H9 (cell line): ENCODE data around the gene PRKCZ. TPM values are rescaled to one million over a fixed set of nuclear protein-coding genes. Genes with fewer than 3 reads are reported as not detected.

Experiments
- DNase-seq: peaks from one replicate; pipeline ENCODE4 v3.0.0-alpha.2; 2017
- H2AFZ ChIP-seq: one replicate; pipeline ENCODE4 v1.6.1; 2013; ENCODE audit warnings: mild to moderate bottlenecking, low read length, control low read depth, moderate library complexity
- H2AK5ac ChIP-seq: 2 replicates; pipeline ENCODE4 v1.6.1; 2013; ENCODE audit warnings: low read length, control low read depth, mixed read lengths; ENCODE audit not compliant: insufficient read length
- H2BK120ac ChIP-seq: one replicate; pipeline ENCODE4 v1.6.1; 2013; ENCODE audit warnings: low read depth, mild to moderate bottlenecking, low read length, control low read depth, inconsistent platforms; ENCODE audit not compliant: poor library complexity, severe bottlenecking
- H2BK12ac ChIP-seq: 2 replicates; pipeline ENCODE4 v1.6.1; 2013; ENCODE audit warnings: low read length, control low read depth, mixed read lengths, low read depth; ENCODE audit not compliant: insufficient read length
- H2BK15ac ChIP-seq: 2 replicates; pipeline ENCODE4 v1.6.1; 2013; ENCODE audit warnings: low read depth, low read length, control low read depth
- H2BK20ac ChIP-seq: one replicate; pipeline ENCODE4 v1.6.1; 2013; ENCODE audit warnings: low read depth, mild to moderate bottlenecking, low read length, control low read depth, inconsistent platforms; ENCODE audit not compliant: poor library complexity, severe bottlenecking
- H2BK5ac ChIP-seq: 2 replicates; pipeline ENCODE4 v1.6.1; 2013; ENCODE audit warnings: low read length, control low read depth, mixed read lengths; ENCODE audit not compliant: insufficient read length
- H3K14ac ChIP-seq: 2 replicates; pipeline ENCODE4 v1.6.1; 2013; ENCODE audit warnings: low read length, control low read depth; ENCODE audit not compliant: insufficient read depth
- H3K18ac ChIP-seq: 2 replicates; pipeline ENCODE4 v1.6.1; 2013; ENCODE audit warnings: low read depth, mild to moderate bottlenecking, mixed read lengths, low read length, control low read depth; ENCODE audit not compliant: insufficient read length
- H3K23ac ChIP-seq: 2 replicates; pipeline ENCODE4 v1.6.1; 2013; ENCODE audit warnings: low read length, control low read depth, mixed read lengths, low read depth; ENCODE audit not compliant: insufficient read length
- H3K23me2 ChIP-seq: 2 replicates; pipeline ENCODE4 v1.6.1; 2013; ENCODE audit warnings: low read depth, mild to moderate bottlenecking, mixed read lengths, low read length, control low read depth; ENCODE audit not compliant: insufficient read length, poor library complexity, severe bottlenecking
- H3K27ac ChIP-seq: 2 replicates; pipeline ENCODE4 v1.5.1; 2013; ENCODE audit warnings: low read length, control low read depth, mixed read lengths, low read depth; ENCODE audit not compliant: insufficient read length
- H3K27me3 ChIP-seq: 2 replicates; pipeline ENCODE4 v1.6.1; 2013; ENCODE audit warnings: low read length, control low read depth, inconsistent platforms; ENCODE audit not compliant: insufficient read depth
- H3K4ac ChIP-seq: 2 replicates; pipeline ENCODE4 v1.6.1; 2013; ENCODE audit warnings: low read depth, mild to moderate bottlenecking, control low read depth, inconsistent platforms, low read length, moderate library complexity
- H3K4me1 ChIP-seq: 2 replicates; pipeline ENCODE4 v1.6.1; 2013; ENCODE audit warnings: low read length, control low read depth, inconsistent platforms; ENCODE audit not compliant: insufficient read depth
- H3K4me2 ChIP-seq: 2 replicates; pipeline ENCODE4 v1.6.1; 2013; ENCODE audit warnings: low read length, control low read depth, mixed read lengths; ENCODE audit not compliant: insufficient read length, insufficient read depth
- H3K56ac ChIP-seq: 2 replicates; pipeline ENCODE4 v1.6.1; 2013; ENCODE audit warnings: low read depth, mild to moderate bottlenecking, mixed read lengths, low read length, control low read depth; ENCODE audit not compliant: insufficient read length
- H3K79me1 ChIP-seq: 2 replicates; pipeline ENCODE4 v1.6.1; 2013; ENCODE audit warnings: low read depth, mild to moderate bottlenecking, moderate library complexity, low read length, control low read depth, inconsistent platforms; ENCODE audit not compliant: insufficient read depth, poor library complexity, severe bottlenecking
- H3K79me2 ChIP-seq: 2 replicates; pipeline ENCODE4 v1.6.1; 2013; ENCODE audit warnings: low read length, control low read depth, inconsistent platforms; ENCODE audit not compliant: insufficient read depth
- H3K9ac ChIP-seq: 2 replicates; pipeline ENCODE4 v1.6.1; 2013; ENCODE audit warnings: low read length, control low read depth, mixed read lengths; ENCODE audit not compliant: insufficient read length; ENCODE audit errors: extremely low read depth
- H3K9me3 ChIP-seq: one replicate; pipeline ENCODE4 v1.6.1; 2013; ENCODE audit warnings: low read depth, low read length, inconsistent platforms; ENCODE audit not compliant: control insufficient read depth
- H3T11ph ChIP-seq: one replicate; pipeline ENCODE4 v1.6.1; 2013; ENCODE audit warnings: mild to moderate bottlenecking, low read length, control low read depth, inconsistent platforms
- H4K20me1 ChIP-seq: one replicate; pipeline ENCODE4 v1.6.1; 2013; ENCODE audit not compliant: control insufficient read depth, insufficient read length, insufficient read depth
- H4K5ac ChIP-seq: 2 replicates; pipeline ENCODE4 v1.6.1; 2013; ENCODE audit warnings: low read depth, mild to moderate bottlenecking, mixed read lengths, low read length, control low read depth; ENCODE audit not compliant: insufficient read length
- H4K8ac ChIP-seq: replicated peaks from 2 replicates; pipeline ENCODE4 v1.6.1; 2013; ENCODE audit warnings: low read length, control low read depth, mixed read lengths, low read depth; ENCODE audit not compliant: insufficient read length
- H4K91ac ChIP-seq: 2 replicates; pipeline ENCODE4 v1.6.1; 2013; ENCODE audit warnings: low read depth, mild to moderate bottlenecking, moderate library complexity, mixed read lengths, low read length, control low read depth; ENCODE audit not compliant: insufficient read length
- H3K27ac Mint-ChIP-seq, 3 experiments: 2 replicates in 2 of 3; 3 replicates in 1 of 3; pipeline ENCODE4 v1.8.0; 2020 to 2021; ENCODE audit warnings: mixed read lengths in 3 of 3, mild to moderate bottlenecking in 1 of 3, moderate library complexity in 1 of 3
- H3K27me3 Mint-ChIP-seq: 2 replicates; pipeline ENCODE4 v1.8.0; 2021; ENCODE audit warnings: low read depth, mild to moderate bottlenecking, moderate library complexity, mixed read lengths
- H3K36me3 Mint-ChIP-seq, 3 experiments: 2 replicates in 2 of 3; 3 replicates in 1 of 3; pipeline ENCODE4 v1.8.0; 2020 to 2021; ENCODE audit warnings: low read depth in 3 of 3, mixed read lengths in 3 of 3; ENCODE audit not compliant: insufficient read depth in 1 of 3
- H3K4me1 Mint-ChIP-seq, 2 experiments: 2 replicates each; pipeline ENCODE4 v1.8.0; 2020; ENCODE audit warnings: mixed read lengths in 2 of 2
- H3K4me3 Mint-ChIP-seq, 2 experiments: 2 replicates in 1 of 2; 3 replicates in 1 of 2; pipeline ENCODE4 v1.8.0; 2020 to 2021; ENCODE audit warnings: mild to moderate bottlenecking in 2 of 2, mixed read lengths in 2 of 2, moderate library complexity in 1 of 2
- H3K9me3 Mint-ChIP-seq, 2 experiments: 2 replicates in 1 of 2; 3 replicates in 1 of 2; pipeline ENCODE4 v1.8.0; 2020; ENCODE audit warnings: mild to moderate bottlenecking in 2 of 2, mixed read lengths in 2 of 2, moderate library complexity in 1 of 2
- WGBS: extraction: QIAGEN DNeasy Blood & Tissue Kit; methylation state at CpG from one replicate; pipeline ENCODE4 v1.1.7; 2013; ENCODE audit warnings: missing lambda C conversion rate, low lambda C conversion rate, mixed read lengths; ENCODE audit not compliant: insufficient read length; ENCODE audit errors: extremely low coverage; 5-methylcytosine and 5-hydroxymethylcytosine counted together
- total RNA-seq: library from RNA; stranded (reverse); gene quantifications from 2 replicates; pipeline ENCODE4 v1.2.1, GENCODE V29; 2021
- TF ChIP-seq, protein P1 (sequence below): fragments of 200-600 bp; sonication (generic); conservative IDR thresholded peaks from 3 replicates; pipeline ENCODE4 v1.8.0; 2021; ENCODE audit warnings: antibody characterized with exemption, mild to moderate bottlenecking

PRKCZ gene
- total RNA-seq, 1 experiment from 2014 or later = 48.4 TPM

DNA sequence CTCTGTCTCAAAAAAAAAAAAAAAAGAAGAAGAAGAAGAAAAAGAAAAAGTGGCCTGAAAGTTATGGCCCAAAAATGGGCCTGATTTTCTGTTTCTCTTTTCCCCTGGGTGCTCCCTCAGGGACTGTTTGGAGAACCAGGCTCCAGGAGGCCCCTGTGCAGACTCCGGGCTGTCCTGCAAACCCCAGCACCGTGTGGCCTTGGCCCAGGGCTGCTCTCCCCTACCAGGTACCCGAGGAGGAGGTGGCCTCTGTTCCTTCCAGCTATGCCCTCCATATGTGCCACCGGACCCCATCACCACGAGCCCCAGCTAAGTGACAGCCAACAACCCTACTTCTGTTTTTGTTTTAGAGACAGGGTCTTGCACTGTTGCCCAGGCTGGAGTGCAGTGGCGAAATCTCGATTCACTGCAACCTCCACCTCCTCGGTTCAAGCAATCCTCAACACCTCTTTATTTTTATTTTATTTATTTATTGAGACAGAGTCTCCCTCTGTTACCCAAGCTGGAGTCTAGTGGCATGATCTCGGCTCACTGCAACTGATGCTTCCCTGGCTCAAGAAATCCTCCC lies 151.9 kb downstream of the PRKCZ start:
- no peak overlapping the region for H2AFZ ChIP-seq
- no peaks in the 10 kb centered on the region for H3K27me3 ChIP-seq
- no peak overlapping the region for H3K9ac ChIP-seq
- no CpG with 5 or more reads among the region's 9 CpGs for WGBS
- no peak overlapping the region for H3K56ac ChIP-seq
- no peak overlapping the region for H2BK20ac ChIP-seq
- H4K91ac ChIP-seq = no peak overlapping the region
- Mint-ChIP-seq H3K36me3 (no peaks in the 10 kb centered on the region), H3K9me3 (no peaks in the 10 kb centered on the region), H3K27ac (peak overlapping the region in 1 of 3 experiments; percentile 49; a peak in 1 of 7 replicates), H3K4me3 (no peak overlapping the region), H3K27me3 (peaks cover 12% of the 10 kb centered on the region), H3K4me1 (peaks cover 10 to 29% of the 10 kb centered on the region in 2 experiments)
- DNase-seq = no peak
- H3K14ac ChIP-seq = no peak overlapping the region
- no peaks in the 10 kb centered on the region for H3K9me3 ChIP-seq
- no peak overlapping the region for H3K4ac ChIP-seq
- no peaks in the 10 kb centered on the region for H3K79me1 ChIP-seq
- no peak overlapping the region for H3T11ph ChIP-seq
- no peak overlapping the region for H3K23ac ChIP-seq
- H2BK12ac ChIP-seq = no peak overlapping the region
- H3K18ac ChIP-seq = no peak overlapping the region
- H4K5ac ChIP-seq = no peak overlapping the region
- H4K20me1 ChIP-seq = no peaks in the 10 kb centered on the region
- no peak overlapping the region for H2AK5ac ChIP-seq
- H3K4me2 ChIP-seq = no peak overlapping the region
- H2BK5ac ChIP-seq = no peak overlapping the region
- no peak overlapping the region for H4K8ac ChIP-seq
- TF ChIP-seq, protein P1, sequence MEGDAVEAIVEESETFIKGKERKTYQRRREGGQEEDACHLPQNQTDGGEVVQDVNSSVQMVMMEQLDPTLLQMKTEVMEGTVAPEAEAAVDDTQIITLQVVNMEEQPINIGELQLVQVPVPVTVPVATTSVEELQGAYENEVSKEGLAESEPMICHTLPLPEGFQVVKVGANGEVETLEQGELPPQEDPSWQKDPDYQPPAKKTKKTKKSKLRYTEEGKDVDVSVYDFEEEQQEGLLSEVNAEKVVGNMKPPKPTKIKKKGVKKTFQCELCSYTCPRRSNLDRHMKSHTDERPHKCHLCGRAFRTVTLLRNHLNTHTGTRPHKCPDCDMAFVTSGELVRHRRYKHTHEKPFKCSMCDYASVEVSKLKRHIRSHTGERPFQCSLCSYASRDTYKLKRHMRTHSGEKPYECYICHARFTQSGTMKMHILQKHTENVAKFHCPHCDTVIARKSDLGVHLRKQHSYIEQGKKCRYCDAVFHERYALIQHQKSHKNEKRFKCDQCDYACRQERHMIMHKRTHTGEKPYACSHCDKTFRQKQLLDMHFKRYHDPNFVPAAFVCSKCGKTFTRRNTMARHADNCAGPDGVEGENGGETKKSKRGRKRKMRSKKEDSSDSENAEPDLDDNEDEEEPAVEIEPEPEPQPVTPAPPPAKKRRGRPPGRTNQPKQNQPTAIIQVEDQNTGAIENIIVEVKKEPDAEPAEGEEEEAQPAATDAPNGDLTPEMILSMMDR = no peak
- H3K23me2 ChIP-seq = peaks cover 14% of the 10 kb centered on the region
- no peaks in the 10 kb centered on the region for H3K4me1 ChIP-seq
- H3K79me2 ChIP-seq = no peaks in the 10 kb centered on the region
- no peak overlapping the region for H2BK120ac ChIP-seq
- no peak overlapping the region for H3K27ac ChIP-seq
- H2BK15ac ChIP-seq = no peak overlapping the region
